HepG2 (cell line): ENCODE results near the gene SF3A2. TPM values are rescaled to one million over a fixed set of nuclear protein-coding genes. Genes with fewer than 3 reads are reported as not detected.

ENCODE experiments used
- BORCS8-MEF2B ChIP-seq: sonication (generic); formaldehyde crosslinking; IDR thresholded peaks from 2 replicates; pipeline ENCODE4 v1.8.0; 2022; ENCODE audit warnings: mild to moderate bottlenecking, missing genetic modification reagents
- FOXO1 ChIP-seq: sonication (generic); formaldehyde crosslinking; IDR thresholded peaks from 2 replicates; pipeline ENCODE4 v1.4.0; 2020; ENCODE audit warnings: missing genetic modification reagents
- IRF2 ChIP-seq: IDR thresholded peaks from 2 replicates; pipeline ENCODE4 v1.6.1; 2018; ENCODE audit warnings: missing genetic modification reagents, missing compliant biosample characterization
- RBAK ChIP-seq: sonication (generic); formaldehyde crosslinking; IDR thresholded peaks from 2 replicates; pipeline ENCODE4 v1.5.1; 2020; ENCODE audit warnings: mild to moderate bottlenecking, missing genetic modification reagents
- TGIF2 ChIP-seq: IDR thresholded peaks from 2 replicates; pipeline ENCODE4 v1.6.1; 2016; ENCODE audit warnings: control low read depth, missing compliant biosample characterization
- TMF1 ChIP-seq: sonication (generic); formaldehyde crosslinking; IDR thresholded peaks from 2 replicates; pipeline ENCODE4 v1.8.1; 2022; ENCODE audit warnings: low read depth, missing genetic modification reagents
- ZNF607 ChIP-seq: sonication (generic); formaldehyde crosslinking; IDR thresholded peaks from 2 replicates; pipeline ENCODE4 v1.5.1; 2020; ENCODE audit warnings: missing genetic modification reagents, mild to moderate bottlenecking, borderline replicate concordance
- polyA plus RNA-seq, 8 experiments: library from polyadenylated mRNA; depleted of rRNA in 3 of 8; stranded (reverse) in 7 of 8; unstranded in 1 of 8; fragments of >200 nt; fragmentation: Illumina TruSeq in 4 of 8; extraction: Trizol in 4 of 8; gene quantifications; 2 replicates each; pipeline versions ENCODE4 v1.2.1 to v1.2.3, GENCODE V29; 2011 to 2016; ENCODE audit warnings: low read depth in 4 of 8, missing spikeins in 1 of 8, mixed read lengths in 1 of 8; ENCODE audit not compliant: insufficient read depth in 1 of 8
- total RNA-seq, 5 experiments: library from RNA; depleted of rRNA; stranded (reverse); fragments of >200 nt; fragmentation: Illumina TruSeq; extraction: Trizol; gene quantifications; 2 replicates each; pipeline ENCODE4 v1.2.3, GENCODE V29; 2016; ENCODE audit warnings: low read depth in 1 of 5
- TF ChIP-seq, protein P1 (sequence below): sonication (generic); formaldehyde crosslinking; IDR thresholded peaks from 2 replicates; pipeline ENCODE4 v1.4.0; 2020; ENCODE audit warnings: mild to moderate bottlenecking, missing genetic modification reagents
- TF ChIP-seq, protein P2 (sequence below): sonication (generic); formaldehyde crosslinking; IDR thresholded peaks from 2 replicates; pipeline ENCODE4 v1.9.0; 2021; ENCODE audit warnings: missing genetic modification reagents, borderline replicate concordance
- TF ChIP-seq, protein P3 (sequence below): sonication (generic); formaldehyde crosslinking; IDR thresholded peaks from 2 replicates; pipeline ENCODE4 v1.5.0; 2020; ENCODE audit warnings: missing genetic modification reagents
- TF ChIP-seq, protein P4 (sequence below): sonication (generic); formaldehyde crosslinking; IDR thresholded peaks from 2 replicates; pipeline ENCODE4 v1.4.0; 2020; ENCODE audit warnings: missing genetic modification reagents, borderline replicate concordance
- TF ChIP-seq, protein P5 (sequence below): sonication (generic); formaldehyde crosslinking; IDR thresholded peaks from 2 replicates; pipeline ENCODE4 v1.5.0; 2020; ENCODE audit warnings: mild to moderate bottlenecking, missing genetic modification reagents, borderline replicate concordance
- TF ChIP-seq, protein P6 (sequence below): sonication (generic); IDR thresholded peaks from 2 replicates; pipeline ENCODE4 v1.6.1; 2016; ENCODE audit warnings: low read depth, borderline replicate concordance

SF3A2 gene
- total and polyA plus RNA-seq, 2 of the 13 experiments (the other 11 are each of a cell fraction or from before 2014, with no cell fraction given) = 8.6 to 8.8 TPM

DNA sequence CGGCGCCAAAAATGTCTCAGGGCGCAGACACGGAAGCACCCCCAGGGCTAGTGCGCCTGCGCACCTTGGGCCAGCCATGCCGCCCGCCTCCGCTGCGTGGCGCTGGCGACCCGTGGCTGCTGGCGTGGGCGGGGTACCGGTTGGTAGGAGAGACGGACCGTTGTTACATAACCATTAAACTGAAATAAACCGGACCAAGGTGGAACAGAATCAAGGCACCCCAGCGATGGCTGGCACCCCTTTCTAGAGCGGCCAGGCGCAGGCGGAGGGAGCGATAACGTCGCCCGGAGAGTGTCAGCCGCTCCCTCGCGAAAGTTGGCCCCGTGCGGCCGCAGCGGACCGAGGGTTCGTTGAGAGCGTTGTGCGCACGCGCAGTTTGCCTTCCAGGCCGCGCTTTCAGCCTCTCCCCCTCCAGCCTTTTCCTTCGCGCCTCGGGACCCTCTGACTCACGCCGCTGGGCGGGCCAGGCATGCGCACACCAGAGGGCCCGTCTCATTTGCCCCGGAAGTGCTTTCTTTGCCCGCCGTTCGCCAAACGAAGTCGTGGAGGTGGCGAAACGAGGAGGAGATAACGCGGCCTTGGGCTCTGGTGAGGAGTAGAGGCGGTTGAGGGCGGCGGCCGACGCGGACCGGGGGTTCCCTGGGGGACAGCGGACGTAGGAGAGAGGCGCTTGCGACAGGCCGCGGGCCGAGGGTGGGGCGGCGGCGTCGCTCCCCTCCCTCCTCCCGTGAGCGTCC lies at the start of gene SF3A2, which contains the start of gene PLEKHJ1 (continued):
- TF ChIP-seq, protein P1, sequence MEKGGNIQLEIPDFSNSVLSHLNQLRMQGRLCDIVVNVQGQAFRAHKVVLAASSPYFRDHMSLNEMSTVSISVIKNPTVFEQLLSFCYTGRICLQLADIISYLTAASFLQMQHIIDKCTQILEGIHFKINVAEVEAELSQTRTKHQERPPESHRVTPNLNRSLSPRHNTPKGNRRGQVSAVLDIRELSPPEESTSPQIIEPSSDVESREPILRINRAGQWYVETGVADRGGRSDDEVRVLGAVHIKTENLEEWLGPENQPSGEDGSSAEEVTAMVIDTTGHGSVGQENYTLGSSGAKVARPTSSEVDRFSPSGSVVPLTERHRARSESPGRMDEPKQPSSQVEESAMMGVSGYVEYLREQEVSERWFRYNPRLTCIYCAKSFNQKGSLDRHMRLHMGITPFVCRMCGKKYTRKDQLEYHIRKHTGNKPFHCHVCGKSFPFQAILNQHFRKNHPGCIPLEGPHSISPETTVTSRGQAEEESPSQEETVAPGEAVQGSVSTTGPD (CRISPR knock-in tag) = no peak
- TF ChIP-seq RBAK (CRISPR knock-in tag) = no peak
- TF ChIP-seq TMF1 (CRISPR knock-in tag) = peak; percentile 100
- TF ChIP-seq ZNF607 (CRISPR knock-in tag) = peak; percentile 98
- TF ChIP-seq BORCS8-MEF2B (CRISPR knock-in tag) = peak; percentile 99
- TF ChIP-seq, protein P2, sequence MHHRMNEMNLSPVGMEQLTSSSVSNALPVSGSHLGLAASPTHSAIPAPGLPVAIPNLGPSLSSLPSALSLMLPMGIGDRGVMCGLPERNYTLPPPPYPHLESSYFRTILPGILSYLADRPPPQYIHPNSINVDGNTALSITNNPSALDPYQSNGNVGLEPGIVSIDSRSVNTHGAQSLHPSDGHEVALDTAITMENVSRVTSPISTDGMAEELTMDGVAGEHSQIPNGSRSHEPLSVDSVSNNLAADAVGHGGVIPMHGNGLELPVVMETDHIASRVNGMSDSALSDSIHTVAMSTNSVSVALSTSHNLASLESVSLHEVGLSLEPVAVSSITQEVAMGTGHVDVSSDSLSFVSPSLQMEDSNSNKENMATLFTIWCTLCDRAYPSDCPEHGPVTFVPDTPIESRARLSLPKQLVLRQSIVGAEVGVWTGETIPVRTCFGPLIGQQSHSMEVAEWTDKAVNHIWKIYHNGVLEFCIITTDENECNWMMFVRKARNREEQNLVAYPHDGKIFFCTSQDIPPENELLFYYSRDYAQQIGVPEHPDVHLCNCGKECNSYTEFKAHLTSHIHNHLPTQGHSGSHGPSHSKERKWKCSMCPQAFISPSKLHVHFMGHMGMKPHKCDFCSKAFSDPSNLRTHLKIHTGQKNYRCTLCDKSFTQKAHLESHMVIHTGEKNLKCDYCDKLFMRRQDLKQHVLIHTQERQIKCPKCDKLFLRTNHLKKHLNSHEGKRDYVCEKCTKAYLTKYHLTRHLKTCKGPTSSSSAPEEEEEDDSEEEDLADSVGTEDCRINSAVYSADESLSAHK (CRISPR knock-in tag) = no peak
- peak; percentile 85 for TF ChIP-seq IRF2 (CRISPR knock-in tag)
- TF ChIP-seq FOXO1 (CRISPR knock-in tag) = peak; percentile 72
- TF ChIP-seq, protein P3, sequence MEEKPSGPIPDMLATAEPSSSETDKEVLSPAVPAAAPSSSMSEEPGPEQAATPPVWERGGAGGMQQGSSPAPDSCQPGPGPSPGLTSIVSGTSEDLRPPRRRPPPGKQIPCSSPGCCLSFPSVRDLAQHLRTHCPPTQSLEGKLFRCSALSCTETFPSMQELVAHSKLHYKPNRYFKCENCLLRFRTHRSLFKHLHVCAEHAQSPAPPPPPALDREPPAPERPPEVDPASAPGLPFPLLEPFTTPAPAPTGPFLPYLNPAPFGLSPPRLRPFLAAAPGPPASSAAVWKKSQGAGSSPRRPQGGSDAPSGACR (CRISPR knock-in tag) = peak; percentile 93
- TF ChIP-seq, protein P4, sequence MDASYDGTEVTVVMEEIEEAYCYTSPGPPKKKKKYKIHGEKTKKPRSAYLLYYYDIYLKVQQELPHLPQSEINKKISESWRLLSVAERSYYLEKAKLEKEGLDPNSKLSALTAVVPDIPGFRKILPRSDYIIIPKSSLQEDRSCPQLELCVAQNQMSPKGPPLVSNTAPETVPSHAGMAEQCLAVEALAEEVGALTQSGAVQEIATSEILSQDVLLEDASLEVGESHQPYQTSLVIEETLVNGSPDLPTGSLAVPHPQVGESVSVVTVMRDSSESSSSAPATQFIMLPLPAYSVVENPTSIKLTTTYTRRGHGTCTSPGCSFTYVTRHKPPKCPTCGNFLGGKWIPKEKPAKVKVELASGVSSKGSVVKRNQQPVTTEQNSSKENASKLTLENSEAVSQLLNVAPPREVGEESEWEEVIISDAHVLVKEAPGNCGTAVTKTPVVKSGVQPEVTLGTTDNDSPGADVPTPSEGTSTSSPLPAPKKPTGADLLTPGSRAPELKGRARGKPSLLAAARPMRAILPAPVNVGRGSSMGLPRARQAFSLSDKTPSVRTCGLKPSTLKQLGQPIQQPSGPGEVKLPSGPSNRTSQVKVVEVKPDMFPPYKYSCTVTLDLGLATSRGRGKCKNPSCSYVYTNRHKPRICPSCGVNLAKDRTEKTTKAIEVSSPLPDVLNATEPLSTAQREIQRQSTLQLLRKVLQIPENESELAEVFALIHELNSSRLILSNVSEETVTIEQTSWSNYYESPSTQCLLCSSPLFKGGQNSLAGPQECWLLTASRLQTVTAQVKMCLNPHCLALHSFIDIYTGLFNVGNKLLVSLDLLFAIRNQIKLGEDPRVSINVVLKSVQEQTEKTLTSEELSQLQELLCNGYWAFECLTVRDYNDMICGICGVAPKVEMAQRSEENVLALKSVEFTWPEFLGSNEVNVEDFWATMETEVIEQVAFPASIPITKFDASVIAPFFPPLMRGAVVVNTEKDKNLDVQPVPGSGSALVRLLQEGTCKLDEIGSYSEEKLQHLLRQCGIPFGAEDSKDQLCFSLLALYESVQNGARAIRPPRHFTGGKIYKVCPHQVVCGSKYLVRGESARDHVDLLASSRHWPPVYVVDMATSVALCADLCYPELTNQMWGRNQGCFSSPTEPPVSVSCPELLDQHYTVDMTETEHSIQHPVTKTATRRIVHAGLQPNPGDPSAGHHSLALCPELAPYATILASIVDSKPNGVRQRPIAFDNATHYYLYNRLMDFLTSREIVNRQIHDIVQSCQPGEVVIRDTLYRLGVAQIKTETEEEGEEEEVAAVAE = peak; percentile 91
- TF ChIP-seq, protein P5, sequence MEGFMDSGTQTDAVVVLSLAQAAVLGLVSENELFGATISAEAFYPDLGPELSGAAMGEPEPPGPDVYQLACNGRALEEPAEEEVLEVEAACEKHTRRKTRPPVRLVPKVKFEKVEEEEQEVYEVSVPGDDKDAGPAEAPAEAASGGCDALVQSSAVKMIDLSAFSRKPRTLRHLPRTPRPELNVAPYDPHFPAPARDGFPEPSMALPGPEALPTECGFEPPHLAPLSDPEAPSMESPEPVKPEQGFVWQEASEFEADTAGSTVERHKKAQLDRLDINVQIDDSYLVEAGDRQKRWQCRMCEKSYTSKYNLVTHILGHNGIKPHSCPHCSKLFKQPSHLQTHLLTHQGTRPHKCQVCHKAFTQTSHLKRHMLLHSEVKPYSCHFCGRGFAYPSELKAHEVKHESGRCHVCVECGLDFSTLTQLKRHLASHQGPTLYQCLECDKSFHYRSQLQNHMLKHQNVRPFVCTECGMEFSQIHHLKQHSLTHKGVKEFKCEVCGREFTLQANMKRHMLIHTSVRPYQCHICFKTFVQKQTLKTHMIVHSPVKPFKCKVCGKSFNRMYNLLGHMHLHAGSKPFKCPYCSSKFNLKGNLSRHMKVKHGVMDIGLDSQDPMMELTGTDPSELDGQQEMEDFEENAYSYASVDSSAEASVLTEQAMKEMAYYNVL (CRISPR knock-in tag) = peak; percentile 76
- TF ChIP-seq TGIF2 (CRISPR knock-in tag) = peak; percentile 83; the same call in 1 of the 2 replicates
- TF ChIP-seq, protein P6, sequence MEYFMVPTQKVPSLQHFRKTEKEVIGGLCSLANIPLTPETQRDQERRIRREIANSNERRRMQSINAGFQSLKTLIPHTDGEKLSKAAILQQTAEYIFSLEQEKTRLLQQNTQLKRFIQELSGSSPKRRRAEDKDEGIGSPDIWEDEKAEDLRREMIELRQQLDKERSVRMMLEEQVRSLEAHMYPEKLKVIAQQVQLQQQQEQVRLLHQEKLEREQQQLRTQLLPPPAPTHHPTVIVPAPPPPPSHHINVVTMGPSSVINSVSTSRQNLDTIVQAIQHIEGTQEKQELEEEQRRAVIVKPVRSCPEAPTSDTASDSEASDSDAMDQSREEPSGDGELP = peak; percentile 36; the same call in 1 of the 2 replicates
